ENCODE data around the gene A2ML1.

The A2ML1 gene

GRCh38 chr12:8906266-8907180 is 84.1 kb downstream of the A2ML1 start:
- TF ChIP-seq, protein P1, sequence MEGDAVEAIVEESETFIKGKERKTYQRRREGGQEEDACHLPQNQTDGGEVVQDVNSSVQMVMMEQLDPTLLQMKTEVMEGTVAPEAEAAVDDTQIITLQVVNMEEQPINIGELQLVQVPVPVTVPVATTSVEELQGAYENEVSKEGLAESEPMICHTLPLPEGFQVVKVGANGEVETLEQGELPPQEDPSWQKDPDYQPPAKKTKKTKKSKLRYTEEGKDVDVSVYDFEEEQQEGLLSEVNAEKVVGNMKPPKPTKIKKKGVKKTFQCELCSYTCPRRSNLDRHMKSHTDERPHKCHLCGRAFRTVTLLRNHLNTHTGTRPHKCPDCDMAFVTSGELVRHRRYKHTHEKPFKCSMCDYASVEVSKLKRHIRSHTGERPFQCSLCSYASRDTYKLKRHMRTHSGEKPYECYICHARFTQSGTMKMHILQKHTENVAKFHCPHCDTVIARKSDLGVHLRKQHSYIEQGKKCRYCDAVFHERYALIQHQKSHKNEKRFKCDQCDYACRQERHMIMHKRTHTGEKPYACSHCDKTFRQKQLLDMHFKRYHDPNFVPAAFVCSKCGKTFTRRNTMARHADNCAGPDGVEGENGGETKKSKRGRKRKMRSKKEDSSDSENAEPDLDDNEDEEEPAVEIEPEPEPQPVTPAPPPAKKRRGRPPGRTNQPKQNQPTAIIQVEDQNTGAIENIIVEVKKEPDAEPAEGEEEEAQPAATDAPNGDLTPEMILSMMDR (IDR thresholded peaks at IDR 0.05; ENCODE audit: extremely low read depth, insufficient read depth, missing control alignments): no peak
- in situ Hi-C loops (cut with MboI; ENCODE audit: low pct_unique_long_range_greater_than_20kb, low sequenced_read_pairs, unreplicated experiment): no loop called here
- DNase-seq (ENCODE audit: low spot score): no peak

DNA sequence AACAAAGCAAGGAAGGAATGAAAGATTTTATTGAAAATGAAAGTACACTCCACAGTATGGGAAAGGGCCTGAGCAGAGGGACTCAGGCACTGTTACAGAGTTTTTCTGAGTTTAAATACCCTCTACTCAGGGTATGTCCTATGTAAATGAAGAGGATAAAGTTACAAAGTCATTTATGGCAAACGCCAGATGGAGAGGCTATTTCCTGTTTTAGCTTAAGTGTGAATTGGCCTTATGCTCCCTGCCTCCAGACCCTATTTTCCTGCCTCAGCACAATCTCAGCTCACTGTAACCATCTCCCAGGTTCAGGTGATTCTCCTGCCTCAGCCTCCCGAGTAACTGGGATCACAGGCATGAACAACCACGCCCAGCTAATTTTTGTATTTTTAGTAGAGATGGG is 85.1 kb downstream of the A2ML1 start:
- TF ChIP-seq, protein P1 (IDR thresholded peaks at IDR 0.05; ENCODE audit: extremely low read depth, insufficient read depth, missing control alignments): no peak
- no peak for DNase-seq (ENCODE audit: low spot score)
- in situ Hi-C loops (cut with MboI; ENCODE audit: low pct_unique_long_range_greater_than_20kb, low sequenced_read_pairs, unreplicated experiment): no loop called here

GRCh38 chr12:8909752-8910151 is 87.3 kb downstream of the A2ML1 start:
- TF ChIP-seq, protein P1 (IDR thresholded peaks at IDR 0.05; ENCODE audit: extremely low read depth, insufficient read depth, missing control alignments): no peak
- DNase-seq (ENCODE audit: low spot score): no peak
- in situ Hi-C loops (cut with MboI; ENCODE audit: low pct_unique_long_range_greater_than_20kb, low sequenced_read_pairs, unreplicated experiment): no loop called here

DNA sequence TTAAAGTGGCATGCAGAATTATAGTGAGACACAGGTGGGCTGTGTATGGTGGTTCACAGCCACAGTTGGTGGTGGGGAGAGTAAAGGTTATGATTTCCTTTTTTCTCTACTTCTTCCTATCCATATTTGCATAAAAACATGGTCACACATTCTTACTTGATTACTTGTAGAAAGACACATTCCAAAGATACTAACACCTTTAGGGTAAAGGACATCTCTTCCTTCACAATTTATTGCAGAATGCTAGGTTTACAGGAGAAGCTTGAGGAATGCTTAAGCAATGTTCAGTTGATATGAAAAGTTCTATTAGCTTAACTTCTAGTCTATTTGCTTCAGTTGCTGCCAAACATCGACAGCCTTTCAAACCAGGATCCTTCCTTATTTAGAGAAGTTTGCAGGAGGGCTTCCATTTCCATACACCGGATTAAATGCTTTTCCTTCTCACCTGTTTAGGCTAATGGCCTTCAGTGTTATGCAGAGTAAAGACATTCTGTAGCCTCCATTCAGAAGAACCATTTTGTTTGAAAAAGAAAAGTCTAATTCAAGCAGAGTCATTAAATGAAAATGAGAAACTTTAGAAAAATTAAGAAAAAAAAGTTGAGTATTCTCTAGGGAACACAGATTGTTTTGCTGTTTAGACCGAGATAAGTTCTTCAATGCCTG is 89.3 kb downstream of the A2ML1 start:
- TF ChIP-seq, protein P1 (IDR thresholded peaks at IDR 0.05; ENCODE audit: extremely low read depth, insufficient read depth, missing control alignments): no peak
- DNase-seq (ENCODE audit: low spot score): no peak
- in situ Hi-C loops (cut with MboI; ENCODE audit: low pct_unique_long_range_greater_than_20kb, low sequenced_read_pairs, unreplicated experiment): no loop called here

- TF ChIP-seq, protein P1 (IDR thresholded peaks at IDR 0.05; ENCODE audit: extremely low read depth, insufficient read depth, missing control alignments): no peak
- in situ Hi-C loops (cut with MboI; ENCODE audit: low pct_unique_long_range_greater_than_20kb, low sequenced_read_pairs, unreplicated experiment): no loop called here
- peak; percentile 33 for DNase-seq (ENCODE audit: low spot score)
Measured at GRCh38 chr12:8912914-8913313, 90.5 kb downstream of the A2ML1 start.

- TF ChIP-seq, protein P1 (IDR thresholded peaks at IDR 0.05; ENCODE audit: extremely low read depth, insufficient read depth, missing control alignments): no peak
- DNase-seq (ENCODE audit: low spot score): peak; percentile 23
- in situ Hi-C loops (cut with MboI; ENCODE audit: low pct_unique_long_range_greater_than_20kb, low sequenced_read_pairs, unreplicated experiment): no loop called here
Measured at GRCh38 chr12:8913702-8914032, 91.2 kb downstream of the A2ML1 start.

Measured in GM13977 (cell line).